HEK293T (cell line): ENCODE results near the gene RMI1.
A peak's percentile ranks its signal among the peaks of the same experiment; 100 is the strongest.

ENCODE experiments used
- CTCF ChIA-PET: fragments of 350-600 bp; formaldehyde crosslinking; extraction: SDS; loops from one replicate; lab custom pipeline; 2021; ENCODE audit warnings: antibody characterized with exemption, inconsistent platforms; lab: Yijun Ruan, JAX
- POLR2A ChIA-PET: fragments of 350-600 bp; formaldehyde crosslinking; extraction: SDS; loops from one replicate; lab custom pipeline; 2020; ENCODE audit warnings: antibody characterized with exemption, inconsistent platforms; lab: Yijun Ruan, JAX
- DNase-seq: peaks from one replicate; pipeline ENCODE4 v3.0.0; 2012; ENCODE audit warnings: mixed read lengths; ENCODE audit errors: extremely low spot score
- ARNT ChIP-seq: fragments of 450-650 bp; IDR thresholded peaks from 2 replicates; pipeline ENCODE4 v1.6.1; 2017; ENCODE audit warnings: mild to moderate bottlenecking
- BHLHE40 ChIP-seq: fragments of 450-650 bp; IDR thresholded peaks from 2 replicates; pipeline ENCODE4 v1.6.1; 2016; ENCODE audit warnings: mild to moderate bottlenecking, moderate library complexity, borderline replicate concordance
- CTBP1 ChIP-seq: fragments of 450-650 bp; IDR thresholded peaks from 2 replicates; pipeline ENCODE4 v1.6.1; 2016; ENCODE audit warnings: borderline replicate concordance
- ELF4 ChIP-seq: fragments of 450-650 bp; IDR thresholded peaks from 2 replicates; pipeline ENCODE4 v1.6.1; 2017; ENCODE audit warnings: antibody characterized with exemption
- FOXA1 ChIP-seq: fragments of 450-650 bp; IDR thresholded peaks from 2 replicates; pipeline ENCODE4 v1.6.1; 2016; ENCODE audit warnings: mild to moderate bottlenecking
- FOXK2 ChIP-seq: fragments of 450-650 bp; IDR thresholded peaks from 2 replicates; pipeline ENCODE4 v1.6.1; 2016; ENCODE audit warnings: mild to moderate bottlenecking
- FOXM1 ChIP-seq: fragments of 450-650 bp; IDR thresholded peaks from 2 replicates; pipeline ENCODE4 v1.6.1; 2017; ENCODE audit warnings: mild to moderate bottlenecking, borderline replicate concordance
- HDGF ChIP-seq: fragments of 450-650 bp; IDR thresholded peaks from 2 replicates; pipeline ENCODE4 v1.6.1; 2017; ENCODE audit warnings: antibody characterized with exemption, borderline replicate concordance
- L3MBTL2 ChIP-seq: fragments of 450-650 bp; conservative IDR thresholded peaks from 2 replicates; pipeline ENCODE4 v1.6.1; 2016; ENCODE audit warnings: mild to moderate bottlenecking
- LEF1 ChIP-seq: fragments of 450-650 bp; IDR thresholded peaks from 2 replicates; pipeline ENCODE4 v1.6.1; 2017; ENCODE audit warnings: mild to moderate bottlenecking, borderline replicate concordance
- NFRKB ChIP-seq: fragments of 450-650 bp; IDR thresholded peaks from 2 replicates; pipeline ENCODE4 v1.6.1; 2016; ENCODE audit warnings: mild to moderate bottlenecking, moderate library complexity
- SP1 ChIP-seq: fragments of 450-650 bp; IDR thresholded peaks from 2 replicates; pipeline ENCODE4 v1.6.1; 2017
- SUZ12 ChIP-seq: fragments of 450-650 bp; IDR thresholded peaks from 2 replicates; pipeline ENCODE4 v1.6.1; 2016; ENCODE audit warnings: mild to moderate bottlenecking
- TARDBP ChIP-seq: fragments of 450-650 bp; IDR thresholded peaks from 2 replicates; pipeline ENCODE4 v1.6.1; 2016
- ZNF384 ChIP-seq: fragments of 450-650 bp; IDR thresholded peaks from 2 replicates; pipeline ENCODE4 v1.6.1; 2016
- TF ChIP-seq, protein P1 (sequence below): fragments of 450-650 bp; IDR thresholded peaks from 2 replicates; pipeline ENCODE4 v1.6.1; 2016

RMI1 gene

DNA sequence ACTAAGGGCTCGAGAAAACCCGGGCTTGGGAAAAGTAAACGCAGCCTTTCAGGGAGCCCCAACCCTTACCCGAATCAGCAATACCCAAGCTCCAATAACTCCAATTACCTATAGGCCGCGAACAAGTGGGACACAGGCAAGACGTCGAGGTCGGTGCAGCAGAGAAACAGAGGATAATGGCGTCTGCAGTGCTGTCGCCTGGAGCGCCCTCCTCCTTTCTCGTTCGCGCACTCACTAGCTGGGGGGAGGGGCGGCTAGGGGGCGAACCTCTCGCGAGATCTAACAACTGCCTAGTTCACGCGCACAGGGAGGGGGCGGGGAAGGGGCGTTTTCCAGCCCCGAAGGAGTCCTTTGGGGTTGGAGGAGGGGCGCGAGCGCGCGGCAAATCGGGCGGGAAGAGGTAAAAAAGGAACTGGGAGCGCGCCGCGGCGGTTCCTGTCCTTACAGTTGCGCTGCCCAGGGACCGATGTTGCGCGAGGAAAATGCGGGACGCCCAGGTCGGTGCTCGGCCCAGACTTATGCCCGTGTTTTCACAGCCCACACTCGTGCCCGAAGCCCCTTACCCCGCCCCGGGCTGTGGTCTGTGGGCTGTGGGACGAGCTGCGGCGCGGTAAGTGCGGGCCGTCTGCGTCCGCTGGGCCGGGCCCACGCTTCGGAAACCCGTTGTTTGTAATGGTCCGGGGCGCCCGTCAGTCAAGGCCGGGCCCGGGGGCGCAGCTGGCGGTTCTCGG, at the start of gene RMI1:
RMI1 (plus strand) TSS at position 411 of the 731 bp plus-strand sequence. CDS start 20,182 bp downstream, outside the sequence.
- CTCF ChIA-PET: no interaction called here
- peak; percentile 88 for DNase-seq
- TF ChIP-seq ELF4 (peak; percentile 58), FOXK2 (no peak), NFRKB (peak; percentile 74), FOXA1 (no peak), SUZ12 (no peak), L3MBTL2 (peak; percentile 96), HDGF (no peak), BHLHE40 (no peak), ARNT (no peak), CTBP1 (no peak; the same call in 1 of the 2 replicates), SP1 (peak; percentile 53; the same call in 1 of the 2 replicates), FOXM1 (no peak), TARDBP (no peak), ZNF384 (no peak), LEF1 (no peak)
- TF ChIP-seq, protein P1, sequence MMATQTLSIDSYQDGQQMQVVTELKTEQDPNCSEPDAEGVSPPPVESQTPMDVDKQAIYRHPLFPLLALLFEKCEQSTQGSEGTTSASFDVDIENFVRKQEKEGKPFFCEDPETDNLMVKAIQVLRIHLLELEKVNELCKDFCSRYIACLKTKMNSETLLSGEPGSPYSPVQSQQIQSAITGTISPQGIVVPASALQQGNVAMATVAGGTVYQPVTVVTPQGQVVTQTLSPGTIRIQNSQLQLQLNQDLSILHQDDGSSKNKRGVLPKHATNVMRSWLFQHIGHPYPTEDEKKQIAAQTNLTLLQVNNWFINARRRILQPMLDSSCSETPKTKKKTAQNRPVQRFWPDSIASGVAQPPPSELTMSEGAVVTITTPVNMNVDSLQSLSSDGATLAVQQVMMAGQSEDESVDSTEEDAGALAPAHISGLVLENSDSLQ: peak; percentile 65
- POLR2A ChIA-PET: interaction anchor here (0.6 to 2.7 kb wide), 17 partner anchors 13 to 283 kb away, joined by 3 to 34 read pairs (median 3); partner anchors contain the start of gene KIF27

DNA sequence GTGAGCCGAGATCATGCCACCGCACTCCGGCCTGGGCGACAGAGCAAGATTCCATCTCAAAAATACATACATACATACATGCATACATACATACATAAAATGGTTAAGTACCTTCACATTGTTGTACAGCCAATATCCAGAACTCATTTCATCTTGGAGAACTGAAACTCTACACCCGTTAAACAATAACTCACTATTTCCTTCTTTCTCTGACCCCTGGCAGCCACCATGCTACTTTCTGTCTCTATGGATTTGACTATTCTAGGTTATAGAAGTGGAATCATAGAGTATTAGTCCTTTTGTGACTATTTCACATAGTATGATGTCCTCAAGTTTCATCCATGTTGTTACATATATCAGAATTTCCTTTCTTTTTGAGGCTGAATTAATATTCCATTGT, 49.7 kb upstream of the RMI1 start:
- ChIA-PET CTCF (interaction anchor here (0.6 kb wide), 1 partner anchor 242 kb away, joined by 3 read pairs; no protein-coding TSS in a partner anchor), POLR2A (interaction anchor here (1.3 kb wide), 1 partner anchor 10 kb away, joined by 3 read pairs; the partner anchor contains the start of gene KIF27)
- DNase-seq: no peak
- no peak for TF ChIP-seq HDGF
- TF ChIP-seq FOXA1: no peak
- no peak for TF ChIP-seq LEF1
- TF ChIP-seq ARNT: no peak
- no peak for TF ChIP-seq NFRKB
- no peak for TF ChIP-seq SP1
- no peak for TF ChIP-seq L3MBTL2
- TF ChIP-seq ELF4: no peak
- TF ChIP-seq ZNF384: no peak
- no peak for TF ChIP-seq FOXM1
- no peak for TF ChIP-seq SUZ12
- TF ChIP-seq FOXK2: no peak
- TF ChIP-seq, protein P1: no peak
- TF ChIP-seq CTBP1: no peak
- no peak for TF ChIP-seq TARDBP
- TF ChIP-seq BHLHE40: no peak

DNA sequence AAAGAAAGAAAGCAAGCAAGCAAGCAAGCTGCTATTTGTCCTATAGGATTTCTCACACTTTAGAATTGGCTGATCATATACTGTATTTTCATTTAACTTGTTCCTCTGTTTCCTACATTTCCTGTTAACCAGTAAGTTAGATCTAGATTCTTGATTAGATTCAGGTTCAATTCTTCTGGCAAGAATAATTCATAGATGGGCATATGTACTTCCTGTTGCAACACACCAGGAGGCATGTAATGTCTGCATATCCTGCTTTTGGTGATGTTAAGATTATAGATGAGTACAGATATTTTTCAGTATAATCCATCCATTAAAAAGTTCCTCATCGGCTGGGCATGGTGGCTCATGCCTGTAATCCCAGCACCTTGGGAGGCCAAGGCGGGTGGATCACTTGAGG, 48.6 kb upstream of the RMI1 start:
- ChIA-PET POLR2A (no interaction called here), CTCF (no interaction called here)
- DNase-seq: no peak
- TF ChIP-seq LEF1 (no peak), ZNF384 (no peak), HDGF (no peak), ELF4 (no peak), FOXA1 (no peak), TARDBP (no peak), BHLHE40 (no peak), FOXK2 (no peak), CTBP1 (no peak), SP1 (no peak), FOXM1 (no peak), L3MBTL2 (no peak), SUZ12 (no peak)
- TF ChIP-seq, protein P1: no peak

DNA sequence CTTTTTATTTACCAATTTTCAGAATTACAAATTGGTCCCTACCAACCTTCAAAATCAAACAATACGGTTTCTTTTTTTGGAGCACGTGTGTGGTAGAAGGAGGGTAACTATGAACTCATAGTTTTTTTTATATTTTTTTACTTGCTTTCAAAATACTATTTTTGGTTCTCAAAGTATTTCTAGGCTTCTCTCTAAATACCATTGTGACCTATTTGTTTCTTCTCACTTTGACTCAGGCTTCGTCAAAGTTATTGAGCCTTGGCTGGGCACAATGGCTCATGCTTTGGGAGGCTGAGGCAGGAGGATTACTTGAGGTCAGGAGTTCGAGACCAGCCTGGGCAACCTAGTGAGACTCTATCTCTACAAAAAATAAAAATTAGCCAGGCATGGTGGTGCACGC, 47.8 kb upstream of the RMI1 start:
- TF ChIP-seq L3MBTL2 (no peak), ZNF384 (no peak), LEF1 (no peak), SP1 (no peak), SUZ12 (no peak), FOXK2 (no peak), BHLHE40 (no peak), TARDBP (no peak), CTBP1 (no peak), NFRKB (no peak), ARNT (no peak), ELF4 (no peak), HDGF (no peak), FOXM1 (no peak), FOXA1 (no peak)
- TF ChIP-seq, protein P1: no peak

DNA sequence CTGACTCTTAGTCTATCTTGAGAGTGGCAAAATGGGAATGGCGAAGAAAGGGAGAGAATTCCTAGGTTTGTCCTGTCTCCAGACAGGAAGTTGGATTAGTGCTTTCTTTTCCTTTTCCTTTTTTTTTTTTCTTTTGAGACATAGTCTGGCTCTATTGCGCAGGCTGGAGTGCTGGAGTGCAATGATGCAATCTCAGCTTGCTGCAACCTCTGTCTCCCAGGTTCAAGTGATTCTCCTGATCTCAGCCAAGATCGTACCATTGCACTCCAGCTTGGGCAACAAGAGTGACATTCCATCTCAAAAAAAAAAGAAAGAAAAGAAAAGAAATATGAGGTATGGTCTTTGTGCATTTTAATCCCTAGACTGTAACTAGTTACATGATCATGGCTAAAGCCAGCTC, 46.8 kb upstream of the RMI1 start:
- CTCF ChIA-PET: no interaction called here
- POLR2A ChIA-PET: no interaction called here
- DNase-seq: no peak
- TF ChIP-seq L3MBTL2 (no peak), LEF1 (no peak), HDGF (no peak), CTBP1 (no peak), FOXA1 (no peak)

More for the DNA sequence above, 47.8 kb upstream of the RMI1 start:
- CTCF ChIA-PET: no interaction called here
- no peak for DNase-seq
- POLR2A ChIA-PET: no interaction called here
